Mucosa of descending colon (tissue), 3 donors: ENCODE measurements around the gene IFNAR1. TPM values are rescaled to one million over a fixed set of nuclear protein-coding genes. Genes with fewer than 3 reads are reported as not detected.
A peak's percentile ranks its signal among the peaks of the same experiment; 100 is the strongest.

Experiments used
- ATAC-seq: fragments of 200-7000 bp; cut with Tn5 transposase; one replicate; pipeline ENCODE4 v1.9.1; 2020; ENCODE audit warnings: mild to moderate bottlenecking, moderate library complexity
- DNase-seq, 3 donors: peaks; one replicate each; pipeline ENCODE4 v3.0.0-alpha.2; 2020
- H3K36me3 ChIP-seq: fragments of 200-600 bp; one replicate; pipeline ENCODE4 v1.8.0; 2021; ENCODE audit warnings: low read depth, mild to moderate bottlenecking
- H3K4me1 ChIP-seq: fragments of 200-600 bp; one replicate; pipeline ENCODE4 v1.8.0; 2021; ENCODE audit warnings: low read depth, mild to moderate bottlenecking
- H3K4me3 ChIP-seq: fragments of 200-600 bp; one replicate; pipeline ENCODE4 v1.8.0; 2021; ENCODE audit warnings: mild to moderate bottlenecking
- H3K9me3 ChIP-seq: fragments of 200-600 bp; one replicate; pipeline ENCODE4 v1.8.0; 2021; ENCODE audit warnings: mild to moderate bottlenecking
- CTCF ChIP-seq: fragments of 200-600 bp; IDR thresholded peaks from one replicate; pipeline ENCODE4 v1.8.0; 2022; ENCODE audit warnings: antibody characterized with exemption, mild to moderate bottlenecking
- intact Hi-C, 2 donors: fragments of 100-400 bp; cut with DNase I in 1 of 2; cut with micrococcal nuclease in 1 of 2; formaldehyde crosslinking; loops; one replicate each; pipeline versions ENCODE4 v1.11.0 to v1.11.1; 2022; cut with DNase I, micrococcal nuclease
- total RNA-seq, 3 donors: library from RNA; stranded (reverse); fragmentation: NEBNext Ultra II Directional in 2 of 3; extraction: Animal tissue kit (Norgen Biotek cat#: 25700) in 2 of 3; gene quantifications; one replicate each; pipeline versions ENCODE4 v1.2.1 to v1.2.4, GENCODE V29; 2021 to 2023
- donor health status: DM: no; HTN: no; CAD: no; lungs with moderate emphysema.
- donor health status: DM: no; HTN: no; CAD: no.
- donor health status: DM: no; HTN: yes; CAD: no.

Gene IFNAR1
- total RNA-seq, 3 donors from 2014 or later, result 41.9 to 49.5 (median 43.3) TPM

GRCh38 chr21:33300701-33301631 lies 23.8 kb upstream of the IFNAR1 start:
- ATAC-seq (peak; percentile 74), DNase-seq (peak in 2 of 3 donors; percentile 36 to 49)
- intact Hi-C loops, result no loop called here
- Histone ChIP-seq H3K36me3 (no peaks in the 10 kb centered on the region), H3K4me3 (no peak overlapping the region), H3K9me3 (no peaks in the 10 kb centered on the region), H3K4me1 (peaks cover 25% of the 10 kb centered on the region)
- no peak for TF ChIP-seq CTCF

- Histone ChIP-seq H3K9me3 (no peaks in the 10 kb centered on the region), H3K36me3 (no peaks in the 10 kb centered on the region), H3K4me1 (peaks cover 25% of the 10 kb centered on the region), H3K4me3 (no peak overlapping the region)
- ATAC-seq (no peak), DNase-seq (no peak)
- TF ChIP-seq CTCF, result no peak
- intact Hi-C loops, result no loop called here
Observed at GRCh38 chr21:33301632-33302002, 23.2 kb upstream of the IFNAR1 start.

GRCh38 chr21:33302055-33302454 lies 22.7 kb upstream of the IFNAR1 start:
- Histone ChIP-seq H3K4me1 (peaks cover 25% of the 10 kb centered on the region), H3K9me3 (no peaks in the 10 kb centered on the region), H3K36me3 (no peaks in the 10 kb centered on the region), H3K4me3 (no peak overlapping the region)
- ATAC-seq, result no peak
- DNase-seq, result peak in 1 of 3 donors; percentile 46
- intact Hi-C loops, result no loop called here
- no peak for TF ChIP-seq CTCF

- no peak for ATAC-seq
- no peak overlapping the region for H3K4me3 ChIP-seq
- intact Hi-C loops, result no loop called here
Observed at GRCh38 chr21:33302796-33303195, 22.0 kb upstream of the IFNAR1 start.

GRCh38 chr21:33305344-33305671 lies 19.5 kb upstream of the IFNAR1 start:
- no peak for ATAC-seq
- intact Hi-C loops, result no loop called here
- Histone ChIP-seq H3K9me3 (no peaks in the 10 kb centered on the region), H3K36me3 (no peaks in the 10 kb centered on the region), H3K4me1 (peaks cover 16% of the 10 kb centered on the region), H3K4me3 (no peak overlapping the region)
- TF ChIP-seq CTCF, result no peak
- DNase-seq, result no peak

More at GRCh38 chr21:33302796-33303195, 22.0 kb upstream of the IFNAR1 start:
- Histone ChIP-seq H3K9me3 (no peaks in the 10 kb centered on the region), H3K4me1 (peaks cover 25% of the 10 kb centered on the region), H3K36me3 (no peaks in the 10 kb centered on the region)
- peak in 1 of 3 donors; percentile 25 for DNase-seq
- no peak for TF ChIP-seq CTCF
